ENCODE measurements around the gene HMOX1.
"Not testable (repeated sequence)": the region's sequence is repeated elsewhere in the genome, so short reads cannot be mapped to it uniquely, and the experiment has no call there.

The HMOX1 gene

GRCh38 chr22:35381424-35382009 lies 621 bp downstream of the HMOX1 start:
- DNase-seq = no peak

GRCh38 chr22:35383679-35384071 lies 2.8 kb downstream of the HMOX1 start:
- no peak for DNase-seq

GRCh38 chr22:35384527-35384926 lies 3.6 kb downstream of the HMOX1 start:
- DNase-seq = no peak

- DNase-seq = no peak
Observed at GRCh38 chr22:35384975-35385588, 4.2 kb downstream of the HMOX1 start.

GRCh38 chr22:35386670-35387288 lies 5.9 kb downstream of the HMOX1 start:
- DNase-seq = no peak

GRCh38 chr22:35390933-35391332 lies 10.0 kb downstream of the HMOX1 start:
- DNase-seq = no peak

GRCh38 chr22:35392357-35392756 lies 11.5 kb downstream of the HMOX1 start:
- DNase-seq = no peak

- DNase-seq = no peak
Observed at GRCh38 chr22:35393116-35394010, 12.5 kb downstream of the HMOX1 start.

GRCh38 chr22:35394011-35394312 lies 13.1 kb downstream of the HMOX1 start:
- DNase-seq = no peak

- DNase-seq = no peak
Observed at GRCh38 chr22:35394810-35395563, 14.1 kb downstream of the HMOX1 start.

GRCh38 chr22:35396622-35397021 lies 15.7 kb downstream of the HMOX1 start:
- DNase-seq = not testable (repeated sequence)

GRCh38 chr22:35397095-35397904 lies 16.4 kb downstream of the HMOX1 start:
- DNase-seq = peak; percentile 77

GRCh38 chr22:35398591-35398973 lies 17.7 kb downstream of the HMOX1 start:
- DNase-seq = no peak

GRCh38 chr22:35399114-35399677 lies 18.3 kb downstream of the HMOX1 start:
- DNase-seq = no peak

GRCh38 chr22:35399678-35400500 lies 19.0 kb downstream of the HMOX1 start, which contains the start of gene MCM5:
MCM5 (plus strand) TSS chr22:35400140; CDS start chr22:35400439, 299 bp downstream.
- peak; percentile 97 for DNase-seq

- no peak for DNase-seq
Observed at GRCh38 chr22:35400501-35400790, 19.6 kb downstream of the HMOX1 start.

- DNase-seq = no peak
Observed at GRCh38 chr22:35401863-35402262, 21.0 kb downstream of the HMOX1 start.

- DNase-seq = no peak
Observed at GRCh38 chr22:35403356-35403755, 22.5 kb downstream of the HMOX1 start.

- no peak for DNase-seq
Observed at GRCh38 chr22:35404176-35404575, 23.3 kb downstream of the HMOX1 start.

- no peak for DNase-seq
Observed at GRCh38 chr22:35406443-35406842, 25.5 kb downstream of the HMOX1 start.

GRCh38 chr22:35407362-35407761 lies 26.5 kb downstream of the HMOX1 start:
- no peak for DNase-seq
